GM23248 (cell line): Measurements from ENCODE around the gene CPS1.

Experiments
- EZH2 ChIP-seq: fragments of 200-600 bp; sonication (generic); IDR thresholded peaks from 2 replicates; pipeline ENCODE4 v1.6.1; 2018; ENCODE audit warnings: antibody characterized with exemption, mild to moderate bottlenecking; ENCODE audit not compliant: insufficient read depth, poor library complexity, severe bottlenecking
- EZH2phosphoT487 ChIP-seq: fragments of 200-600 bp; sonication (generic); IDR thresholded peaks from 2 replicates; pipeline ENCODE4 v1.6.1; 2018; ENCODE audit warnings: antibody characterized with exemption, moderate library complexity, mild to moderate bottlenecking, low read depth; ENCODE audit not compliant: insufficient read depth

- TF ChIP-seq EZH2 (no peak), EZH2phosphoT487 (no peak)
Measured at GRCh38 chr2:210715560-210716082, 159.2 kb downstream of the CPS1 start.
